Hematopoietic multipotent progenitor cell treated with erythropoietin and hydrocortisone succinate and interleukin-3 and kit ligand, for 8 days (in vitro differentiated cells): ENCODE results near the gene DNAJC24.

Experiments
- DNase-seq: peaks from one replicate; pipeline ENCODE4 v3.0.0-alpha.2; 2015

The DNAJC24 gene

GRCh38 chr11:31417357-31417756 lies 47.7 kb downstream of the DNAJC24 start:
- no peak for DNase-seq

- no peak for DNase-seq
These were observed 48.2 kb downstream of the DNAJC24 start for GRCh38 chr11:31417816-31418215.

- peak; percentile 14 for DNase-seq
These were observed 49.5 kb downstream of the DNAJC24 start for GRCh38 chr11:31419138-31419537.

GRCh38 chr11:31419669-31420068 lies 50.0 kb downstream of the DNAJC24 start:
- no peak for DNase-seq

- no peak for DNase-seq
These were observed 52.2 kb downstream of the DNAJC24 start for GRCh38 chr11:31421820-31422219.

- no peak for DNase-seq
These were observed 53.0 kb downstream of the DNAJC24 start for GRCh38 chr11:31422703-31423102.

- DNase-seq, result no peak
These were observed 55.0 kb downstream of the DNAJC24 start for GRCh38 chr11:31424652-31425051.

- no peak for DNase-seq
These were observed 64.2 kb downstream of the DNAJC24 start for GRCh38 chr11:31433851-31434250.

- no peak for DNase-seq
These were observed 68.2 kb downstream of the DNAJC24 start for GRCh38 chr11:31437742-31438435.

- DNase-seq, result no peak
These were observed 71.6 kb downstream of the DNAJC24 start for GRCh38 chr11:31441296-31441695.

GRCh38 chr11:31442086-31442485 lies 72.4 kb downstream of the DNAJC24 start:
- no peak for DNase-seq

- no peak for DNase-seq
These were observed 74.1 kb downstream of the DNAJC24 start for GRCh38 chr11:31443802-31444201.

- no peak for DNase-seq
These were observed 76.0 kb downstream of the DNAJC24 start for GRCh38 chr11:31445621-31446020.

- DNase-seq, result no peak
These were observed 79.4 kb downstream of the DNAJC24 start for GRCh38 chr11:31449040-31449439.

GRCh38 chr11:31450841-31451240 lies 81.2 kb downstream of the DNAJC24 start:
- no peak for DNase-seq

GRCh38 chr11:31455177-31455576 lies 85.5 kb downstream of the DNAJC24 start:
- no peak for DNase-seq

- no peak for DNase-seq
These were observed 94.8 kb downstream of the DNAJC24 start for GRCh38 chr11:31464436-31464835.

- DNase-seq, result no peak
These were observed 104.4 kb downstream of the DNAJC24 start for GRCh38 chr11:31474083-31474482.

- no peak for DNase-seq
These were observed 108.0 kb downstream of the DNAJC24 start for GRCh38 chr11:31477528-31478222.

GRCh38 chr11:31478223-31478590 lies 108.5 kb downstream of the DNAJC24 start:
- DNase-seq, result no peak

GRCh38 chr11:31479066-31479465 lies 109.4 kb downstream of the DNAJC24 start:
- no peak for DNase-seq

GRCh38 chr11:31480930-31481329 lies 111.3 kb downstream of the DNAJC24 start:
- no peak for DNase-seq
